Astrocyte (in vitro differentiated cells and primary cell): Measurements from ENCODE around the gene CEACAM5.

ENCODE experiments used
- EZH2 ChIP-seq: IDR thresholded peaks from 2 replicates; pipeline ENCODE4 v1.6.1; 2012; ENCODE audit warnings: mild to moderate bottlenecking, low read length, inconsistent platforms; ENCODE audit not compliant: insufficient read depth
- TF ChIP-seq, protein P1 (sequence below): IDR thresholded peaks from 2 replicates; pipeline ENCODE4 v1.5.1; 2011; ENCODE audit warnings: low read depth, mild to moderate bottlenecking, inconsistent platforms, low read length, moderate library complexity; ENCODE audit not compliant: insufficient read depth

DNA sequence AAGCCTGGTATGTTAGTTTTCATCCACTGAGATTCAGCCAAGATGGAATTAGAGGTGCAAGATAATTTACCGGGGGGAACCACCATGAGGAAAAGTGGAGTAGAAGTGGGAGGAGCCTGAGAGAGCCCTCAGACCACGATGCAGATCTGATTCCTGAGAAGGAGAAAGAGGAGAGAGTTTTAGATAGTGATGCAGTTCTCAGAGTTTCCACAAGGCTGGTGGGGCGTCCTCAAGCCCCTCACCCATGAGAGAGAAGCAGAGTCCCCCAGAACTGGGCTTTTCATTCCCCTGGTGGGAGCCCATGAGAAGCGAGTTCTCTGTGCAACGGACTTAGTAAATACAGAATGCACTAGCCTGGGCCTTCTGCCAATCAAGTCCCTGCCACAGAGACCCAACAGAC, 18.1 kb downstream of the CEACAM5 start:
- TF ChIP-seq, protein P1, sequence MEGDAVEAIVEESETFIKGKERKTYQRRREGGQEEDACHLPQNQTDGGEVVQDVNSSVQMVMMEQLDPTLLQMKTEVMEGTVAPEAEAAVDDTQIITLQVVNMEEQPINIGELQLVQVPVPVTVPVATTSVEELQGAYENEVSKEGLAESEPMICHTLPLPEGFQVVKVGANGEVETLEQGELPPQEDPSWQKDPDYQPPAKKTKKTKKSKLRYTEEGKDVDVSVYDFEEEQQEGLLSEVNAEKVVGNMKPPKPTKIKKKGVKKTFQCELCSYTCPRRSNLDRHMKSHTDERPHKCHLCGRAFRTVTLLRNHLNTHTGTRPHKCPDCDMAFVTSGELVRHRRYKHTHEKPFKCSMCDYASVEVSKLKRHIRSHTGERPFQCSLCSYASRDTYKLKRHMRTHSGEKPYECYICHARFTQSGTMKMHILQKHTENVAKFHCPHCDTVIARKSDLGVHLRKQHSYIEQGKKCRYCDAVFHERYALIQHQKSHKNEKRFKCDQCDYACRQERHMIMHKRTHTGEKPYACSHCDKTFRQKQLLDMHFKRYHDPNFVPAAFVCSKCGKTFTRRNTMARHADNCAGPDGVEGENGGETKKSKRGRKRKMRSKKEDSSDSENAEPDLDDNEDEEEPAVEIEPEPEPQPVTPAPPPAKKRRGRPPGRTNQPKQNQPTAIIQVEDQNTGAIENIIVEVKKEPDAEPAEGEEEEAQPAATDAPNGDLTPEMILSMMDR, result no peak
- no peak for TF ChIP-seq EZH2
